ENCODE measurements around the gene USP15.

- TF ChIP-seq CTCF (IDR thresholded peaks at IDR 0.05) (no peak), POLR2A (IDR thresholded peaks at IDR 0.05) (no peak)
These were observed 804 bp downstream of the USP15 start for GRCh38 chr12:62260733-62261683.

Measured in Peyer's patch (tissue), 4 donors.